Adrenal gland (tissue), 5 donors: ENCODE results near the gene COPE.

Source experiments
- POLR2A ChIP-seq, 2 donors: fragments of 450-650 bp; IDR thresholded peaks; one replicate each; pipeline ENCODE4 v1.6.1; 2017; ENCODE audit warnings: antibody characterized with exemption in 2 of 2, mild to moderate bottlenecking in 2 of 2, moderate library complexity in 1 of 2
- TF ChIP-seq, protein P1 (sequence below), 6 experiments: fragments of 450-650 bp in 4 of 6; fragments of 200-600 bp in 2 of 6; sonication (generic) in 1 of 6; IDR thresholded peaks; 1 replicate in 5 of 6; 2 replicates in 1 of 6; pipeline versions ENCODE4 v1.5.1 to v1.8.0; 2016 to 2021; ENCODE audit warnings: antibody characterized with exemption in 6 of 6, mild to moderate bottlenecking in 2 of 6, moderate library complexity in 1 of 6
- donor health status: DM: no; HTN: no; CAD: no.

DNA sequence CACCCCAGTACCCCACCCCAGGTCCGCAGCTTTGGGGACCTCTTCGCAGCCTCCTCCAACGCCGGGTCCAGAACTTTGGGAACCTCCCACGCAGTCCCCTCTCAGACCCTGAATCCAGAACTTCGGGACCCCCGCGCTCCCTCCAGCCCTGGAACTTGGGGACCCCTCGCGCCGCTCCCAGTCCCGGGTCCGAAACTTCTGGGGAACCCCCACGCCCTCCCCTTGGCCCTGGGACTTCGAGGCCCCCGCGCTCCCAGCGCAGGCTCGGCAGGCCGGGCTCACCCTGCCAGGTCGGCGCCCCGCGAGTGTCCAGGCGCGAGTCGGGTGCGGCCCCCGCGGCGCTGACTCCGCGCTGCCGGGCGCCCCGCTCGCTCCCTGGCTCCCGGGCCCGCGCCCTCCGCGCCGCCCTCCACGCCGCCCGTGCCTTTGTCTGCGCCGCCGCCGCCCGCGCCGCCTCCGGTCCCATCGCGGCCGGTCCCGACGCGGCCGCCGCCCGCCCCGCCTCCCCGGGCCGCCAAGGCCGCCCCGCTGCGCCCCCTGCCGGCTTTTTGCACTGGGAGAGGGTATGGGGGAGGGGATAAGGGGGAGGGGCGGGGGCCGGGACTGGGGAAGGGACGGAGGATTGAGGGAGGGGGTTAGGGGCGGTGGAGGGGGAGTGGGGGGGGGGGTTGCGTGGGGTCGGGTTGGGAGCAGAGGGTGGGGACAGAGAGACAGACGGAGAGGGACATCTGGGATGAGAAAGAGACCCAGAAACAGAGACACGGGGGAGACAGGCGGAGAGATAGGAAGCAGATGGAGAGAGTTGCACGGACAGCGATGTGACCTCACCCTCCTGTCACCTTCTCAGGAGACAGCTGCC, 21.8 kb upstream of the COPE start, which contains the start of gene HOMER3:
- TF ChIP-seq, protein P1, sequence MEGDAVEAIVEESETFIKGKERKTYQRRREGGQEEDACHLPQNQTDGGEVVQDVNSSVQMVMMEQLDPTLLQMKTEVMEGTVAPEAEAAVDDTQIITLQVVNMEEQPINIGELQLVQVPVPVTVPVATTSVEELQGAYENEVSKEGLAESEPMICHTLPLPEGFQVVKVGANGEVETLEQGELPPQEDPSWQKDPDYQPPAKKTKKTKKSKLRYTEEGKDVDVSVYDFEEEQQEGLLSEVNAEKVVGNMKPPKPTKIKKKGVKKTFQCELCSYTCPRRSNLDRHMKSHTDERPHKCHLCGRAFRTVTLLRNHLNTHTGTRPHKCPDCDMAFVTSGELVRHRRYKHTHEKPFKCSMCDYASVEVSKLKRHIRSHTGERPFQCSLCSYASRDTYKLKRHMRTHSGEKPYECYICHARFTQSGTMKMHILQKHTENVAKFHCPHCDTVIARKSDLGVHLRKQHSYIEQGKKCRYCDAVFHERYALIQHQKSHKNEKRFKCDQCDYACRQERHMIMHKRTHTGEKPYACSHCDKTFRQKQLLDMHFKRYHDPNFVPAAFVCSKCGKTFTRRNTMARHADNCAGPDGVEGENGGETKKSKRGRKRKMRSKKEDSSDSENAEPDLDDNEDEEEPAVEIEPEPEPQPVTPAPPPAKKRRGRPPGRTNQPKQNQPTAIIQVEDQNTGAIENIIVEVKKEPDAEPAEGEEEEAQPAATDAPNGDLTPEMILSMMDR (IDR thresholded peaks at IDR 0.05): peak in 1 of 6 experiments; percentile 38
- TF ChIP-seq POLR2A (IDR thresholded peaks at IDR 0.05): peak; percentile 15 to 35
